HG02981 (cell line): Measurements from ENCODE around the gene GRIFIN.
"Not testable (repeated sequence)": the region's sequence is repeated elsewhere in the genome, so short reads cannot be mapped to it uniquely, and the experiment has no call there.

ENCODE experiments used
- ATAC-seq: cut with Tn5 transposase; IDR thresholded peaks from one replicate; pipeline ENCODE4 v1.9.1; 2021; ENCODE audit warnings: mild to moderate bottlenecking, moderate library complexity; ENCODE audit not compliant: unreplicated experiment

Gene GRIFIN

DNA sequence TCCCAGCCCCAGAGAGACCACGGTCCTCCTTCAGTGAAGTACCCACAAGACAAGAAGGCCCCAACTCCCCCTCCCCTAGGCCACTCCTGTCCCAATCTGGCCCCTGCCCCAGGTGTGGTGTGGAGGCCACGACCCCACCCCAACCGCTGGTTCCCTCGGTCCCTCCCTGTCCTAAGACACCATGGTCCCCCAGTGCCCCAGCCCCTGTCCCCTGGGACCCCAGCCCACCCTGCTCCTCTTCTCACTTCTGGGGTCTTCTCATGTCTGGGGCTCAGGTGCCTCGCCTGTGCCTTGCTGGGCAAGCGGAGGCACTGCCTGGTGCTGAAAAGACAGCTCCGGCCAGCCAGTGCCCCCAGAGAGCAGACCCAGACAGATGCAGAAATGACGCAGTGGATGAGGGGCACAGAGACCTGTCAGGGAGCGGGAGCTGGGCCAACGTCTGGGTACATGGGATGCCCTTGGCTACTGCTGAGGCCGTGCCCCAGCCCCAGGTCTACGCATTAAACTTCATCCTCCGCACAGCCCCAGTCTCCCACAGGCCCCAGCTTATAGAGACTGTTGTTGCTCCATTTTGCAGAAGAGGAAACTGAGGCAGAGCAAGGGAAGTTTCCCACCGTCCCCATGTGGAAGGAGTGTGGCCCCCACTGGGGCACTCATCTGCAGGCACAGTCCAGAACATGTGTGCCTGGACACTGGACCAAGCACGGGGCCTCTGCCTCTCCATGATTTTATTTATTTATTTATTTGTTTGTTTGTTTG is 14.8 kb downstream of the GRIFIN start:
- no peak for ATAC-seq

GRCh38 chr7:2460641-2461040 is 15.6 kb downstream of the GRIFIN start:
- no peak for ATAC-seq

DNA sequence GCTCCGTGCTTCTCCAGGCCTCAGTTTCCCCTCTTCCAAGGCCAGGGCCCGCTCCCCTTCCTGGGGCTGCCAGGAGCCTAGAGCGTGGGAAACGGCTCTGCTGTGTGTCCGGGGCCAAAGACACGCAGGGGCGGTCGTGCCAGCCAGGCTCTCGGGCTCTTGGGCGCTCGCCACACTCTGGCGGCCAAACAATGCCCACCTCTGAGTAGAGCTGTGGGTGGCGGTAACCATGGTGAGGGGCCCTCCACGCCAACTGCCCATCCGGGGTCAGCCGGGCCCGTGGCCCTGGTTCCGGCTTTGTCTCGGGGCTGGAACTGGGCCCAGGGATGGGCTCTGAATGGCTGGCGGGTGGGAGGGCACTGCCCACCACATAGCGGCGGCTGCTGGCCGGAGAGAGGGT is 16.0 kb downstream of the GRIFIN start:
- no peak for ATAC-seq

GRCh38 chr7:2459674-2460073 is 16.5 kb downstream of the GRIFIN start:
- no peak for ATAC-seq

- ATAC-seq, result not testable (repeated sequence)
These were observed 22.3 kb downstream of the GRIFIN start for GRCh38 chr7:2453849-2454248.

- ATAC-seq, result no peak
These were observed 23.4 kb downstream of the GRIFIN start for GRCh38 chr7:2452643-2453270.

DNA sequence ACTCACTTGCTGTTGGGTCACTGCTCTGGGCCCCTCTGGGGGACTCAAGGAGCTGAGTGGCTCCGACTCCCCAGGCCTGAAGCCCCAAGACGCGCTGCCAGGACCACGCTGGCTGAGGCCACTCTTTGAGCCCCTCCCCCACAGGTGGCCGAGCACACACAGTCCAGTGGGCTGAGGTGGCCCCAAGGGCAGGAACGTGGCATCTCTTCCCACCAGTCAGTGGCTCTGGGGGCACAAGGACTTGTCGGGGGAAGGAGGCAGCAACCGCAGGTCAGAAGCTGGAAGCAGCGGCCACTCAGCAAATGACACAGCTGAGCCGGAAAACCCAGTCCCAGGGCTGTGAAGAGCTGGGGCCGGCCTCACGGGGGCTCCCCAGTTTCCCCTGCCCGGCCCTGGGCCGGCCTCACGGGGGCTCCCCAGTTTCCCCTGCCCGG is 24.1 kb downstream of the GRIFIN start:
- ATAC-seq, result peak; percentile 32

- peak; percentile 80 for ATAC-seq
These were observed 24.8 kb downstream of the GRIFIN start for GRCh38 chr7:2451171-2452073.

- no peak for ATAC-seq
These were observed 25.7 kb downstream of the GRIFIN start for GRCh38 chr7:2450198-2451107.

DNA sequence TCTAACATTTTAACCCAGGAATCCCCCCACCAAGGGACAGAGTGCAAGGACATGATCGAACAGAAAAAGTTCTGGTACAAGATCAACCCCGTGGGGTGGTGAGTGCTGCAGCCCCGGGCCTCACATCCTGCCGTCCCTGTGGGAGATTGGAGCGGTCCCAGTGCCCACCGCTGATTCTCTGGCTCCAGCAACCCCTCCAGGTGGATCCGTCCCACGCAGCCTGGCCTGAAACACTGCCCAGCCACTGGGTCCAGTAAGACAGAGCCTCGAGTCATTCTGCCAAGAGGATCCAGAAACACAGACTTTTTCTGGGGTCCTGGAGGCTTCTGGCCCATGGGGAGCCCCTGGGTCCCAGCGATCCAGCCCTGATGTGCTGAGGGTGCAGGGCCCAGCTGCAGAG is 29.5 kb downstream of the GRIFIN start:
- no peak for ATAC-seq

DNA sequence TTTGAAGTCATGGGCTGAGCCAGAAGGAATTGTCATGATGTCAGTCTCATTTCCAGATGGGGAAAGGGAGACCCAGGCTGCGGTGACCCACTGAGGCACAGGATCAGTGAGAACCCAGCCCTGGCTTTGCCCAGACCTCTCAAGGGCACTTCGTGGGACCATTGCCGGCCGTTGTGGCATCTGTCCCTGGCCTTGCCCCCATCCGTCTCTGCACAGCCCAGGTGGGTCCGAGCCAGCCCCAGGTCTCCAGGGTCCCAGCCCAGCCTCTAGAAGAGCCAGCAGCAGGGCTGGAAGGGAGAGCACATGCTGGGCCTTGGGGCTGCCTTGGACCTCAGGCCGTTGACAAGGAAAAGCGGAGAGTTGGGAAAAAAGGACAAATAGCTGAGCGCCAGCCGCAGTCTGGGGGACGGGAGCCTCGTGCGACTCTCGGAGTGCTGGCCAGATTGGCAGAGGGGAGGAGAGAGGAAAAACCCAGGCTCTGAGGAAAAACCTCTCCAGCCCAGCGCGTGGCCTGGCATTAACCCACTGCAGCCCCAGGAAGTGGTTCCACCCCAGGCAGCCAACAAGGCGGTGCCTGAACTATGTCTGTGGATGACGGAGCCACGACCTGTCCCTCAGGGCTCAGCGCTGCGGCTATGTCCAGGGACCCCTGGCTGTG is 30.2 kb downstream of the GRIFIN start:
- no peak for ATAC-seq

DNA sequence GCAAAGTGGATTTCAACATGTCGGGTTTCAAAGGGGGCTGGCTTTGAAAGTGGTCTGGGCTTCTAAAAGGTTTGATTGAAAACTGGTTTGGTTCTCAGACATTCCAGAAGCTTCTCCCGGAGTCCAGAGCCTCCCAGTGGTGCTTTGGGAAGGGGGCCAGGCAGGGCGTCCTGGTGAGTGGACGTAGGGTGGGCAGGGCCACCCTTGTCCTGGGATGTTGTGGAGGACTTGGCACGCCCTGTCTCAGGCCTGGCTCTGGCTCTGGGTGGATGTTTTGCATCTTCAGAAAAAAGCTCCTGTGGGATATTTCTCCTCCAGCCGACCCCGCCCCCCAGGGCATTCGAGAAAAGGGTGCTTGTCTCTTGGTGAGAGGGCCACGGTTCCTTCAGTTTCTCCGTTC is 31.2 kb downstream of the GRIFIN start:
- no peak for ATAC-seq

GRCh38 chr7:2444476-2444875 is 31.7 kb downstream of the GRIFIN start:
- ATAC-seq, result no peak

GRCh38 chr7:2443491-2443890 is 32.7 kb downstream of the GRIFIN start:
- no peak for ATAC-seq

GRCh38 chr7:2441430-2442058 is 34.7 kb downstream of the GRIFIN start:
- no peak for ATAC-seq

GRCh38 chr7:2440608-2441245 is 35.5 kb downstream of the GRIFIN start:
- ATAC-seq, result no peak

- ATAC-seq, result no peak
These were observed 37.4 kb downstream of the GRIFIN start for GRCh38 chr7:2438775-2439174.

DNA sequence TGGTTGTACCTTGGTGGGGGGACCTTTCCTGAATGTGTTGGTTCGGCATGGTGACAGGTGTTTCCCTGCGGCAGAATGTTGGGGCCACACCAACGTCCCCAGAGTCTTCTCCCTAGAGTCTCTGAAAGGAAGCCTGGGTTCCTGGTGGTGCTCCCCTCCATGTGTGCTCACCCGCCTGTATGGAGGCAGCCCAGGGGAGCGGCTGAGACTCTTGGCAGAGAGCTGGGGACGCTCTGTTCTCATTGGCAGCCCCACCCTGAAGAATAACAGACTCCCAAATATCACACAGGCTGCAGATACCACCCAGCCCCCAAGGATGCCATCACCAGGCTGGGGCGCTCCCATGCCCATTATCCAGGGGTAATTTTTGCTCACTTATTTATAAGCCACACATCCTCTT is 38.0 kb downstream of the GRIFIN start:
- no peak for ATAC-seq

- no peak for ATAC-seq
These were observed 38.6 kb downstream of the GRIFIN start for GRCh38 chr7:2437537-2438148.
